ENCODE data around the gene TGM4.

DNA sequence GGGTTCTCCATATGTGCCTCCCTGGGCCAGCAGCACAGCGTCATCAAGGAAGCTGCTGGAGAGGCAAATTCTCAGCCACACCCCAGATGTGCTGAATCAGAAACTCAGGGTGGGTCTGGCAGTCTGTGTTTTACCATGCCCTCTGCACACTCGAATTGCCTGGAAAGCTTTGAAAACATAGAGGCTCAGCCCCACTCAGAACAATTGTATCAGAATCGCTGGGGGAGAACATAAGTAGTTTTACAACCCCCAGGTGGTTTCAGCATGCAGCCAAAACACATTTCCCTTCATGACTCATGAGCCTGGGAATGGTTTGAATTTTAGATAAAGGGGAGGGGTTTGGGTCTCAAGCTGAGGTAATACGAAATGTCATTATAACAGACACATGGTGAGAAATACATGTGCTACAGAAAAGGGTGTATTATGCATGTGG is 9.6 kb downstream of the TGM4 start:
- TF ChIP-seq, protein P1, sequence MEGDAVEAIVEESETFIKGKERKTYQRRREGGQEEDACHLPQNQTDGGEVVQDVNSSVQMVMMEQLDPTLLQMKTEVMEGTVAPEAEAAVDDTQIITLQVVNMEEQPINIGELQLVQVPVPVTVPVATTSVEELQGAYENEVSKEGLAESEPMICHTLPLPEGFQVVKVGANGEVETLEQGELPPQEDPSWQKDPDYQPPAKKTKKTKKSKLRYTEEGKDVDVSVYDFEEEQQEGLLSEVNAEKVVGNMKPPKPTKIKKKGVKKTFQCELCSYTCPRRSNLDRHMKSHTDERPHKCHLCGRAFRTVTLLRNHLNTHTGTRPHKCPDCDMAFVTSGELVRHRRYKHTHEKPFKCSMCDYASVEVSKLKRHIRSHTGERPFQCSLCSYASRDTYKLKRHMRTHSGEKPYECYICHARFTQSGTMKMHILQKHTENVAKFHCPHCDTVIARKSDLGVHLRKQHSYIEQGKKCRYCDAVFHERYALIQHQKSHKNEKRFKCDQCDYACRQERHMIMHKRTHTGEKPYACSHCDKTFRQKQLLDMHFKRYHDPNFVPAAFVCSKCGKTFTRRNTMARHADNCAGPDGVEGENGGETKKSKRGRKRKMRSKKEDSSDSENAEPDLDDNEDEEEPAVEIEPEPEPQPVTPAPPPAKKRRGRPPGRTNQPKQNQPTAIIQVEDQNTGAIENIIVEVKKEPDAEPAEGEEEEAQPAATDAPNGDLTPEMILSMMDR (IDR thresholded peaks at IDR 0.05) = no peak
- no peak for TF ChIP-seq POLR2A (IDR thresholded peaks at IDR 0.05)

Data from testis (tissue), 2 donors.